Measurements from ENCODE around the gene GNAZ. TPM values are rescaled to one million over a fixed set of nuclear protein-coding genes. Genes with fewer than 3 reads are reported as not detected.

GNAZ gene
- total and polyA plus RNA-seq, 2 of the 8 experiments (the other 6 are each of a cell fraction or from before 2014, with no cell fraction given) = 6.6 to 9.6 TPM

DNA sequence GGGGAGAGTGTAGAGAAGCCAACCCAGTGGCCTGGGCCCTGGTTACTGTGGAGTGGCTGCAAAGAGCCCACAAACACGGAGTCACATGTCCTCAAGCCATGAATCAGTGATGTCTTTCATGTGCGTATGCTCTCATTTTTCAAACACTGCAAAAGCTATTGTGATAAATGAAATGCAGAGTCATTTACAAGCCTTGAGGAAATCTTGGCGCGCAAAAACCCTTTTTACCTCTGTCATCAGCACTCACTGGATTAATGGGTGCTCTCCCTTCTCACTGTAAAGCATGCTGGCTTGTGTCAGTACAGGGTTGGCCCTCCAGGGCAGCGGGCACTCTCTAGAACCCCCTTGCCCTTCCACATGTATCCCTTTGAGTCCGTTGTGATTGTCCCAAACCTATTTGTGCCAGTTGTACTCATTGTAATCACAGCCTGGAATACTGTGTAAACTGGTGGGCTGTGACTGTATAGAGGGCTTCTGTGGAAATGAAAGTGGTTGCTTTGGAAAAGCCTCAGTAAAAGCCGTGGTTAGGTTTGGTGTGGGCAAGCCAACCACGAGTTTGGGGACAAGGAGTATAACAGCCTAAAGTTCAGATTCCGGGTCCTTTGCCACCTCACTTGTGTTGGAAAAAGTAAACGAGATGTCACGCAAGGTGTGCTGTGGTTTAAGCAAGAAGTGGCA lies 10.4 kb downstream of the GNAZ start:
- no peak overlapping the region for H2BK15ac ChIP-seq (ENCODE audit: low read length)
- no peak overlapping the region for H3K4ac ChIP-seq (replicated peaks; ENCODE audit: insufficient read length, low read depth, low read length)
- no peak overlapping the region for H2BK5ac ChIP-seq (ENCODE audit: low read depth, low read length)
- FAIRE-seq (no peak), DNase-seq (ENCODE audit: low read depth in 1 of 2, low spot score in 2 of 2) (no peak)
- H3K4me2 ChIP-seq (ENCODE audit: insufficient read depth in 1 of 2, low read depth in 2 of 2, low read length in 2 of 2) = no peak overlapping the region
- H2BK120ac ChIP-seq (replicated peaks; ENCODE audit: low read depth, low read length) = no peak overlapping the region
- no peaks in the 10 kb centered on the region; the same call in 1 of the 2 replicates for H3K79me1 ChIP-seq (ENCODE audit: low read depth, low read length)
- no peak overlapping the region for H3K27ac ChIP-seq (ENCODE audit: low read depth, low read length)
- no peak overlapping the region for H2BK20ac ChIP-seq (ENCODE audit: low read length)
- H3K9ac ChIP-seq (replicated peaks in 1 of 4; ENCODE audit: extremely low read depth in 1 of 4, low read depth in 3 of 4, low read length in 3 of 4) = no peak overlapping the region
- H3K36me3 ChIP-seq (ENCODE audit: control insufficient read depth in 2 of 4, insufficient read depth in 4 of 4, low read length in 3 of 4) = no peaks in the 10 kb centered on the region
- no peak overlapping the region for H3K23ac ChIP-seq (ENCODE audit: insufficient read length)
- no peak overlapping the region for H3K56ac ChIP-seq (replicated peaks; ENCODE audit: insufficient read length, low read depth, low read length)
- no peak overlapping the region for H3K14ac ChIP-seq (ENCODE audit: insufficient read length)
- CTCF ChIA-PET (ENCODE audit: partially characterized antibody) = no interaction called here
- H4K20me1 ChIP-seq (replicated peaks in 1 of 2; ENCODE audit: control insufficient read depth in 1 of 2, insufficient read depth in 2 of 2, low read length in 2 of 2) = peaks cover 4 to 12% of the 10 kb centered on the region in 2 experiments
- H2BK12ac ChIP-seq (ENCODE audit: low read depth, low read length) = no peak overlapping the region
- no peak overlapping the region for H4K5ac ChIP-seq (ENCODE audit: insufficient read length, low read depth, low read length)
- no peaks in the 10 kb centered on the region; a peak in 3 of 7 replicates for H3K27me3 ChIP-seq (replicated peaks in 1 of 4; ENCODE audit: control insufficient read depth in 3 of 4, extremely low read depth in 1 of 4, insufficient read depth in 3 of 4, low read length in 3 of 4)
- H3K4me3 ChIP-seq (ENCODE audit: extremely low read depth in 1 of 4, insufficient read depth in 2 of 4, low read depth in 3 of 4, low read length in 4 of 4) = no peak overlapping the region
- no peaks in the 10 kb centered on the region; a peak in 1 of 7 replicates for H3K4me1 ChIP-seq (replicated peaks in 1 of 4; ENCODE audit: control insufficient read depth in 3 of 4, insufficient read depth in 4 of 4, low read length in 3 of 4)
- no peak overlapping the region for H2AK5ac ChIP-seq (ENCODE audit: low read depth, low read length)
- H3K23me2 ChIP-seq (ENCODE audit: low read depth, low read length) = no peaks in the 10 kb centered on the region
- no peaks in the 10 kb centered on the region for H3K79me2 ChIP-seq (ENCODE audit: control insufficient read depth in 1 of 2, insufficient read depth in 2 of 2, low read length in 2 of 2)
- H4K8ac ChIP-seq (ENCODE audit: extremely low read depth, insufficient read depth, low read length) = no peak overlapping the region
- POLR2A ChIA-PET (ENCODE audit: partially characterized antibody) = no interaction called here
- H2AFZ ChIP-seq (ENCODE audit: low read length) = no peak overlapping the region
- no peak overlapping the region for H3K18ac ChIP-seq (ENCODE audit: extremely low read depth, low read length)
- no peaks in the 10 kb centered on the region for H3K9me3 ChIP-seq (ENCODE audit: insufficient read depth in 2 of 2, low read depth in 1 of 2, low read length in 1 of 2)
- 87% methylated on average over 11 of the region's 11 CpGs; no CpG with 5 or more reads in 1 of the 2 experiments for WGBS, 2 experiments (ENCODE audit: extremely low coverage in 1 of 2, insufficient coverage in 1 of 2, insufficient read length in 1 of 2, insufficient replicate concordance in 2 of 2, low coverage in 1 of 2, low lambda C conversion rate in 2 of 2, missing lambda C conversion rate in 1 of 2)
- H4K91ac ChIP-seq (replicated peaks; ENCODE audit: insufficient read length, low read length) = no peak overlapping the region
- TF ChIP-seq CBX5 (IDR thresholded peaks at IDR 0.05; ENCODE audit: low read depth, low read length) (no peak), RXRA (IDR thresholded peaks at IDR 0.05; ENCODE audit: insufficient read depth, low read depth, low read length) (no peak), TAF7 (optimal IDR thresholded peaks at IDR 0.05; ENCODE audit: borderline replicate concordance, low read depth, low read length) (no peak), KDM5A (IDR thresholded peaks at IDR 0.05; ENCODE audit: low read length) (no peak), SP1 (IDR thresholded peaks at IDR 0.05; ENCODE audit: low read depth, low read length) (no peak), EZH2 (IDR thresholded peaks at IDR 0.05; ENCODE audit: low read depth, low read length, severe bottlenecking) (no peak), ZNF274 (IDR thresholded peaks at IDR 0.05; ENCODE audit: borderline replicate concordance, extremely low read depth, low read length) (no peak), POLR2AphosphoS5 (IDR thresholded peaks at IDR 0.05; ENCODE audit: low read depth, low read length) (no peak), E2F6 (IDR thresholded peaks at IDR 0.05) (no peak), SIRT6 (IDR thresholded peaks at IDR 0.05; ENCODE audit: low read length) (no peak), CBX8 (IDR thresholded peaks at IDR 0.05; ENCODE audit: borderline replicate concordance, low read depth, low read length) (no peak), HDAC2 (IDR thresholded peaks at IDR 0.05; ENCODE audit: borderline replicate concordance in 1 of 2, low read depth in 2 of 2, low read length in 2 of 2) (no peak), SP2 (IDR thresholded peaks at IDR 0.05; ENCODE audit: low read length) (no peak)
